Measurements from ENCODE around the gene RBM22. TPM values are rescaled to one million over a fixed set of nuclear protein-coding genes. Genes with fewer than 3 reads are reported as not detected.
A peak's percentile ranks its signal among the peaks of the same experiment; 100 is the strongest.
"Not testable (repeated sequence)": the region's sequence is repeated elsewhere in the genome, so short reads cannot be mapped to it uniquely, and the experiment has no call there.

Gene RBM22
- total RNA-seq = 10 to 100 TPM; 22.5 to 31.0 (median 26.2) TPM

DNA sequence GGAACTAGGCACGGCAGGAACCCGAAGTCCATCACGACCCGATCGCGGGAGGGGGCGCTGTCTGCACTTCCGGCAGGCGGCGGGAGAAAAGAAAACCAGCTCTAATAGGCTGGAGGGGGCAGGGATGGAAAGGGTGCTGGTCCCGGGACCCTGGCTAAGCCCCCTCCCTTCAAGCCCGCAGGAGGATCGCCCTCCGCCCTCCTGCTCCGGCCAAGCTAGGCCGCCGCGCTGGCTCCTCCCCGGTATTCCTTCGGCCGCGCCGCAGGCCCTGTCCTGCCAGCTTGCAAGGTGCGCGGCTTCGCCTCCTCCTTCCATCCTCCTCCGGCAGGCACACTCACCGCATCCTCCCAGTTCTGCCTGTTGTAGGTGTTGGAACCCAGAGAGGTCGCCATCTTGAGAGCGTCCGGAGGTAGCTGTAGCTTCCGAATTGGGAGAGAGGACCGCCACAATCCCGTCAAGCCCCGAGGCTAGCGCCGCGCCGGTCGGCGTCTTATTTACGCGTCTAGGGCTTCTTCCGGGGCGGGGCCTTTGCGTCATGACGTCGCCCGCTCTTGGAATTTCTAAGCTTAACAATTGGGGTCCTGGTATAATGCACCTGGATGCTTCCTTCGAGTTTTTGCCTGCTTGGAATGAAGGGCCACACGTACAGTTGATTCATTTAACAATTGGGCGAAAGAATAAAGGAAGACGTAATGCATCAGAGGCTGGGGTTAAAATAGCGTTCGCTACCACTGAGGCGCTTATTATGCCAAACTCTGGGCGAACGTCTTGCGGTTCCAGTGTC is at the start of gene RBM22:
Gene RBM22 (minus strand): TSS at position 469 of the 784 bp plus-strand sequence. CDS start 77 bp downstream, at position 392.
- intact Hi-C loops (cut with DNase I; ENCODE audit: low total_unique reads) (loop anchor here (1.0 to 10.0 kb wide), 6 partner anchors 26 to 246 kb away; partner anchors contain the start of genes DCTN4, IRGM and SMIM3), in situ Hi-C loops (cut with MboI; ENCODE audit: low sequenced_read_pairs in 4 of 4) (loop anchor here in 3 of 4 donors (10.0 to 25.0 kb wide), 3 partner anchors 136 to 238 kb away; partner anchors contain the start of gene IRGM (in 1 of the 3))
- Histone ChIP-seq H3K4me3 (peak within 1 kb of the TSS; percentile 67 to 98 (median 98)), H3K4me1 (peaks cover 13 to 14% of the 10 kb centered on the region in 2 donors), H3K27me3 (no peaks in the 10 kb centered on the region), H3K9me3 (no peaks in the 10 kb centered on the region), H3K36me3 (peaks cover 6 to 39% of the 10 kb centered on the region in 2 donors), H3K27ac (peak within 1 kb of the TSS; percentile 89 to 99 (median 98))
- DNase-seq = peak; percentile 91 to 93
- TF ChIP-seq, protein P1, sequence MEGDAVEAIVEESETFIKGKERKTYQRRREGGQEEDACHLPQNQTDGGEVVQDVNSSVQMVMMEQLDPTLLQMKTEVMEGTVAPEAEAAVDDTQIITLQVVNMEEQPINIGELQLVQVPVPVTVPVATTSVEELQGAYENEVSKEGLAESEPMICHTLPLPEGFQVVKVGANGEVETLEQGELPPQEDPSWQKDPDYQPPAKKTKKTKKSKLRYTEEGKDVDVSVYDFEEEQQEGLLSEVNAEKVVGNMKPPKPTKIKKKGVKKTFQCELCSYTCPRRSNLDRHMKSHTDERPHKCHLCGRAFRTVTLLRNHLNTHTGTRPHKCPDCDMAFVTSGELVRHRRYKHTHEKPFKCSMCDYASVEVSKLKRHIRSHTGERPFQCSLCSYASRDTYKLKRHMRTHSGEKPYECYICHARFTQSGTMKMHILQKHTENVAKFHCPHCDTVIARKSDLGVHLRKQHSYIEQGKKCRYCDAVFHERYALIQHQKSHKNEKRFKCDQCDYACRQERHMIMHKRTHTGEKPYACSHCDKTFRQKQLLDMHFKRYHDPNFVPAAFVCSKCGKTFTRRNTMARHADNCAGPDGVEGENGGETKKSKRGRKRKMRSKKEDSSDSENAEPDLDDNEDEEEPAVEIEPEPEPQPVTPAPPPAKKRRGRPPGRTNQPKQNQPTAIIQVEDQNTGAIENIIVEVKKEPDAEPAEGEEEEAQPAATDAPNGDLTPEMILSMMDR (IDR thresholded peaks at IDR 0.05 in 4 of 5, conservative IDR thresholded peaks at IDR 0.05 in 1 of 5) = peak; percentile 52 to 84 (median 59)
- TF ChIP-seq POLR2A (IDR thresholded peaks at IDR 0.05) = peak; percentile 82 to 91
- ATAC-seq = peak; percentile 98

DNA sequence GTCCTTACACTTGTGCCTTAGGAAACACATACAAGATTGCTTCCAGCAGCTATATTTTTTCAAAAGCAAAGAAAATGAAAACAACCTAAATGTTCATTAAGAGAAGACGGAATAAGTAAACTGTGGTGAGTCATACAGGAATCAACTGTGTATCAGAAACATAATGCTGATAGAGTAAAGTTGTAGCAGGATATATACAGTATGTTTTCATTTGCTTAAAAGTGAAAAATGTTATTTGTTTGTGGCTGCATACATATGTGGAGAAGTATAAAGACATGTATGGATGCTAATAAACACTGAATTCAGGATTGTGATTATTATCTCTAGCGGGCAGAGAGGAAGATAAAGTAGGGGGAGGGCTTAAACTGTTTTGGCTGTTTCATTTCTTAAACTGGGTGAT is 49.6 kb upstream of the RBM22 start:
- Histone ChIP-seq H3K27me3 (no peaks in the 10 kb centered on the region), H3K4me3 (no peak overlapping the region), H3K4me1 (peaks cover 3 to 12% of the 10 kb centered on the region in 2 donors), H3K36me3 (peaks cover 0 to 43% of the 10 kb centered on the region in 2 donors), H3K9me3 (no peaks in the 10 kb centered on the region), H3K27ac (peak overlapping the region in 2 of 4 donors; percentile 1 to 34)
- DNase-seq (no peak), ATAC-seq (no peak)
- TF ChIP-seq POLR2A (IDR thresholded peaks at IDR 0.05) = no peak
- TF ChIP-seq, protein P1 (IDR thresholded peaks at IDR 0.05 in 4 of 5, conservative IDR thresholded peaks at IDR 0.05 in 1 of 5) = no peak
- intact Hi-C loops (cut with DNase I; ENCODE audit: low total_unique reads) (no loop called here), in situ Hi-C loops (cut with MboI; ENCODE audit: low sequenced_read_pairs in 4 of 4) (no loop called here)

DNA sequence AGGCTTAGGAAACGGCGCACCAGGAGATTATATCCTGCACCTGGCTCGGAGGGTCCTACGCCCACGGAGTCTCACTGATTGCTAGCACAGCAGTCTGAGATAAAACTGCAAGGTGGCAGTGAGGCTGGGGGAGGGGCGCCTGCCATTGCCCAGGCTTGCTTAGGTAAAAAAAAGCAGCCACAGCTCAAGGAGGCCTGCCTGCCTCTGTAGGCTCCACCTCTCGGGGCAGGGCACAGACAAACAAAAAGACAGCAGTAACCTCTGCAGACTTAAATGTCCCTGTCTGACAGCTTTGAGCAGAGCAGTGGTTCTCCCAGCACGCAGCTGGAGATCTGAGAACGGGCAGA is 42.3 kb upstream of the RBM22 start:
- peaks cover 16 to 21% of the 10 kb centered on the region in 2 donors for H3K4me1 ChIP-seq
- in situ Hi-C loops (cut with MboI; ENCODE audit: low sequenced_read_pairs in 4 of 4); ATAC-seq; intact Hi-C loops (cut with DNase I; ENCODE audit: low total_unique reads); H3K27me3 ChIP-seq; H3K27ac ChIP-seq; DNase-seq; H3K9me3 ChIP-seq; H3K36me3 ChIP-seq; H3K4me3 ChIP-seq: not testable (repeated sequence)

DNA sequence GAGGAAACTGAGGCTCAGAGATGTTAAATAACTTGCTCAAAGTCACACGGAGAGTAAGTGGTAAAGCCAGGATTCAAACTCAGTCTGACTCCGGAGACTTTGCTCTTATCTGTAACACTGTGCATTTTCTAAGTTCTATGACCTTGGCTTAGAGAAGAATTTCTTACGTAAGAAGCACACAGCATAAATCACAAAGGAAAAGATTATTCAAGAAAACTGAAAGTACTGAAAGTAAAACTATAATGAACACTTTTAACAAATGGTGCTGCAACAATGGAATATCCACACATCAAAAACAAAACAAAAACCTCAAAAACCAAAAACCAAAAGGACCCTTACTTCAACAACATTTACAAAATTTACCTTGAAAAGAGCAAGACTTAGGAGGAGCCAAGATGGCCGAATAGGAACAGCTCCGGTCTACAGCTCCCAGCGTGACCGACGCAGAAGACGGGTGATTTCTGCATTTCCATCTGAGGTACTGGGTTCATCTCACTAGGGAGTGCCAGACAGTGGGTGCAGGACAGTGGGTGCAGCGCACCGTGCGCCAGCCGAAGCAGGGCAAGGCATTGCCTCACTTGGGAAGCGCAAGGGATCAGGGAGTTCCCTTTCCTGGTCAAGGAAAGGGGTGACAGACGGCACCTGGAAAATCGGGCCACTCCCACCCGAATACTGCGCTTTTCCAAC is 41.7 kb upstream of the RBM22 start:
- H3K4me1 ChIP-seq = peaks cover 16 to 26% of the 10 kb centered on the region in 2 donors
- H3K27ac ChIP-seq; in situ Hi-C loops (cut with MboI; ENCODE audit: low sequenced_read_pairs in 4 of 4); H3K36me3 ChIP-seq; ATAC-seq; H3K9me3 ChIP-seq; H3K27me3 ChIP-seq; intact Hi-C loops (cut with DNase I; ENCODE audit: low total_unique reads); DNase-seq; H3K4me3 ChIP-seq: not testable (repeated sequence)

DNA sequence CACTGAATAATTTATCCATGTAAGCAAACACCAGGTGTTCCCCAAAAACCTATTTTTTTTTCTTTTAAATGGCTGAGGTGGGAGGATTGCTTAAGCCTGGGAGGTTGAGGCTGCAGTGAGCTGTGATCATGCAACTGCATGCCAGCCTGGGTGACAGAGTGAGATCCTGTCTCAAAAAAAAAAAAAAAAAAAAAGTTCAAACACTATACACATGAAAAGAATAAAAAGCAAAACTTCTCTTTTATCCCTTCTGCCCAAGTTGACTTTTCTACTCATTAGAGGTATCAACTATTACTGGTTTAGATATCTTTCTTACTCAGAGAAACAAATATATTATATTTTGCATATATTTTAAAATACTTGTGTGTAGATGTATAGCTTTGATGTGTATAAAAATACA is 40.1 kb upstream of the RBM22 start:
- intact Hi-C loops (cut with DNase I; ENCODE audit: low total_unique reads) = no loop called here

More for the DNA sequence above, 40.1 kb upstream of the RBM22 start:
- Histone ChIP-seq H3K4me3 (no peak overlapping the region), H3K4me1 (peaks cover 23 to 30% of the 10 kb centered on the region in 2 donors), H3K36me3 (no peaks in the 10 kb centered on the region), H3K27me3 (no peaks in the 10 kb centered on the region), H3K27ac (no peak overlapping the region), H3K9me3 (no peaks in the 10 kb centered on the region)
- no peak for ATAC-seq
- in situ Hi-C loops (cut with MboI; ENCODE audit: low sequenced_read_pairs in 4 of 4) = no loop called here
- TF ChIP-seq, protein P1 (IDR thresholded peaks at IDR 0.05 in 4 of 5, conservative IDR thresholded peaks at IDR 0.05 in 1 of 5) = no peak
- TF ChIP-seq POLR2A (IDR thresholded peaks at IDR 0.05) = no peak
- no peak for DNase-seq

Data from gastrocnemius medialis (tissue), 4 donors.